ENCODE data around the gene RYR2.

RYR2 gene

DNA sequence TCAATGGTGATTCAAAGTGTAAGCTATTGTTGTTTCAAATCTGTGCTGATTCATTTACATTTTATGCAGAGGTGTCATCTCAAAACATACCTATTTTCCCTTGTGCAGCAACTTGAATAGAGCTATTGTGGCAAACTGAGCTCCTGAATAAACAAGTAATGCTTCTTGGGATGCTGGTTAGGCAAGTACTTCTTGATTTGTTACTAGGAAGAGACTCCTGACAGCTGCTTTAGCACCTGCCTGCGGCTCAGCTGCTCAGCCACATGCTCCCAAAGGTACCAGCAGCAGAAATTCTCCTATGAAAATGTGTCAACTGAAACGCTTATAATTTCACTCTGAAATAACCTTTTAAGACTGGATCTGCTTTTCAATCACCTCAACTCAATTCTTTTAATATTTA is 352.3 kb downstream of the RYR2 start:
- no peak for DNase-seq (ENCODE audit: low read depth, low spot score)
- Histone ChIP-seq H3K27me3 (ENCODE audit: control insufficient read depth, insufficient read depth, low read length) (no peaks in the 10 kb centered on the region), H3K36me3 (ENCODE audit: control insufficient read depth, insufficient read depth, low read length) (no peaks in the 10 kb centered on the region), H3K4me3 (ENCODE audit: low read length) (no peak overlapping the region), H3K9me3 (ENCODE audit: control insufficient read depth, insufficient read depth, low read length) (no peaks in the 10 kb centered on the region), H3K27ac (ENCODE audit: low read length) (no peak overlapping the region), H3K4me1 (ENCODE audit: control insufficient read depth, insufficient read depth, low read length) (no peaks in the 10 kb centered on the region)
- no CpG with 5 or more reads among the region's 2 CpGs for WGBS (ENCODE audit: insufficient coverage, insufficient read length)

DNA sequence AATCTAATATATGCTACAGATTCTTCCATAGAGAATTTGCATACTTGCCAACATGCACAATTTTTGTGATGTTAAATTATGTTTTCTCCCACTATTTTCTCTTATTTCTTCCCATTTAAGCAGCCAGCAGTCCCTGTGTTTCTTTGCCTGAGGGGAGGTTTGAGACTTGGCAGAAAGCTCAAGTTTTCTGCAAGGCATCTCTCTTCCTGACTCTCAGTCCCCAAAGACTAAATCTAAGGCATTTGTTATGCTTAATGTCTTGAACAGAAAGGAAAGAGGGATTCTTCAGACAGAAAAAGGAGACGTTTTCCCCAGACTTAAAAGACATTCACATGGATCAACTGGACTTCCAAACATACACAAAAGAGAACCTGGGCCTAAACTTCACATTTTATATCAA is 354.4 kb downstream of the RYR2 start:
- no CpG with 5 or more reads among the region's 1 CpG for WGBS (ENCODE audit: insufficient coverage, insufficient read length)
- no peak for DNase-seq (ENCODE audit: low read depth, low spot score)
- Histone ChIP-seq H3K9me3 (ENCODE audit: control insufficient read depth, insufficient read depth, low read length) (no peaks in the 10 kb centered on the region), H3K4me3 (ENCODE audit: low read length) (no peak overlapping the region), H3K27ac (ENCODE audit: low read length) (no peak overlapping the region), H3K36me3 (ENCODE audit: control insufficient read depth, insufficient read depth, low read length) (no peaks in the 10 kb centered on the region), H3K4me1 (ENCODE audit: control insufficient read depth, insufficient read depth, low read length) (no peaks in the 10 kb centered on the region), H3K27me3 (ENCODE audit: control insufficient read depth, insufficient read depth, low read length) (no peaks in the 10 kb centered on the region)

DNA sequence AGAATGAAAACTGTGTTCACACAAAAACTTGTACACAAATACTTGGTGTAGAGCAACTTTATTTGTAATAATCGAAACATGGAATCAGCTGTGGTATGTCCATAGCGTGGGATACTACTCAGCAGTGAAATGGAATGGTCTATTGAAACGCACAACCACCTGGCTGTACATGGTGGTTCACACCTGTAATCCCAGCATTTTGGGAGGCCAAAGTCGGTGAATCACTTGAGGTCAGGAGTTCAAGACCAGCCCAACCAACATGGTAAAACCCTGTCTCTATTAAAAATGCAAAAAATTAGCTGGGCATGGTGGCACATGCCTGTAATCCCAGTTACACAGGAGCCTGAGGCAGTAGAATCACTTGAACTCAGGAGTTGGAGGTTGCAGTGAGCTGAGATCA is 356.8 kb downstream of the RYR2 start:
- WGBS (ENCODE audit: insufficient coverage, insufficient read length), result no CpG with 5 or more reads among the region's 4 CpGs

DNA sequence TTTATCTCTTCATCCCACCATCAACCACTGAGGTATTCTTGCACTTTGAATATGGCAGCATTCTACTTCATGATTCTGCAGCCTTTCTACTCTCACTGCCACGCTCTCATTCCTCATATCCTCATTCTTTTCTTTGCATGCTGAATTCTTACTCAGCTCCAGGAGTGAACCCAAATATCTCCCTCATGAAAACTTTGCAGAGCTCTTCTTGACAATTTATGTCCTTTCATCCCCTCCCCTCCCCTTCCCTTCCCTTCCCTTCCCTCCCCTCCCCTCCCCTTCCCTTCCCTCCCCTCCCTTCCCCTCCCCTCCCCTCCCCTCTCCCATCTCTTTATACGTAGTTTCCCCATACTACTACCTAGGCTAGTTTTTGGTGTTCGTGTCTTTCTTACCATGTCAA is 363.9 kb downstream of the RYR2 start:
- no peaks in the 10 kb centered on the region for H3K36me3 ChIP-seq (ENCODE audit: control insufficient read depth, insufficient read depth, low read length)
- no peaks in the 10 kb centered on the region for H3K9me3 ChIP-seq (ENCODE audit: control insufficient read depth, insufficient read depth, low read length)
- no CpG with 5 or more reads among the region's 3 CpGs for WGBS (ENCODE audit: insufficient coverage, insufficient read length)
- no peak overlapping the region for H3K4me3 ChIP-seq (ENCODE audit: low read length)
- no peaks in the 10 kb centered on the region for H3K4me1 ChIP-seq (ENCODE audit: control insufficient read depth, insufficient read depth, low read length)
- no peak overlapping the region for H3K27ac ChIP-seq (ENCODE audit: low read length)
- no peak for DNase-seq (ENCODE audit: low read depth, low spot score)
- no peaks in the 10 kb centered on the region for H3K27me3 ChIP-seq (ENCODE audit: control insufficient read depth, insufficient read depth, low read length)

More for the DNA sequence above, 356.8 kb downstream of the RYR2 start:
- Histone ChIP-seq H3K36me3 (ENCODE audit: control insufficient read depth, insufficient read depth, low read length) (no peaks in the 10 kb centered on the region), H3K4me1 (ENCODE audit: control insufficient read depth, insufficient read depth, low read length) (no peaks in the 10 kb centered on the region), H3K4me3 (ENCODE audit: low read length) (no peak overlapping the region), H3K27ac (ENCODE audit: low read length) (no peak overlapping the region), H3K27me3 (ENCODE audit: control insufficient read depth, insufficient read depth, low read length) (no peaks in the 10 kb centered on the region), H3K9me3 (ENCODE audit: control insufficient read depth, insufficient read depth, low read length) (no peaks in the 10 kb centered on the region)
- DNase-seq (ENCODE audit: low read depth, low spot score), result no peak

DNA sequence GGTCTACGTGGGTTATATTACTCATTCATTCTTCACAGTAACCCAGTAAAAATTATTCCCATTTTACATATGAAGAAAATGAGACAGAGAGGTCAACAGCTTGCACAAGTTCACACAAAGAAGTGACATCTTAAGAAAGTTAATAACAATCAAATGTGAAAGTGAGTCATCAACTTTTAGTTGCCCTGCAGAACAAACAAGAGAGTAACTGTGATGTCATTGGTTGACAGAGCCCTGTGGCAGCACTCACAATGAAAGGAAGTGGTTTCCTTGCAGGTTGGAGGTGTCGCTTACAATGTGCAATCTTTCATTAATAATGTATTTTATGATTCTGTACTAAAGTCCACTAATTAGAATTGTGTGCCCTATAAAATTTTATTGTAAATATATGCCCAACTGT is 369.6 kb downstream of the RYR2 start:
- Histone ChIP-seq H3K27me3 (ENCODE audit: control insufficient read depth, insufficient read depth, low read length) (no peaks in the 10 kb centered on the region), H3K4me1 (ENCODE audit: control insufficient read depth, insufficient read depth, low read length) (no peaks in the 10 kb centered on the region), H3K36me3 (ENCODE audit: control insufficient read depth, insufficient read depth, low read length) (no peaks in the 10 kb centered on the region), H3K27ac (ENCODE audit: low read length) (no peak overlapping the region), H3K4me3 (ENCODE audit: low read length) (no peak overlapping the region), H3K9me3 (ENCODE audit: control insufficient read depth, insufficient read depth, low read length) (no peaks in the 10 kb centered on the region)
- no CpG with 5 or more reads among the region's 2 CpGs for WGBS (ENCODE audit: insufficient coverage, insufficient read length)
- no peak for DNase-seq (ENCODE audit: low read depth, low spot score)

DNA sequence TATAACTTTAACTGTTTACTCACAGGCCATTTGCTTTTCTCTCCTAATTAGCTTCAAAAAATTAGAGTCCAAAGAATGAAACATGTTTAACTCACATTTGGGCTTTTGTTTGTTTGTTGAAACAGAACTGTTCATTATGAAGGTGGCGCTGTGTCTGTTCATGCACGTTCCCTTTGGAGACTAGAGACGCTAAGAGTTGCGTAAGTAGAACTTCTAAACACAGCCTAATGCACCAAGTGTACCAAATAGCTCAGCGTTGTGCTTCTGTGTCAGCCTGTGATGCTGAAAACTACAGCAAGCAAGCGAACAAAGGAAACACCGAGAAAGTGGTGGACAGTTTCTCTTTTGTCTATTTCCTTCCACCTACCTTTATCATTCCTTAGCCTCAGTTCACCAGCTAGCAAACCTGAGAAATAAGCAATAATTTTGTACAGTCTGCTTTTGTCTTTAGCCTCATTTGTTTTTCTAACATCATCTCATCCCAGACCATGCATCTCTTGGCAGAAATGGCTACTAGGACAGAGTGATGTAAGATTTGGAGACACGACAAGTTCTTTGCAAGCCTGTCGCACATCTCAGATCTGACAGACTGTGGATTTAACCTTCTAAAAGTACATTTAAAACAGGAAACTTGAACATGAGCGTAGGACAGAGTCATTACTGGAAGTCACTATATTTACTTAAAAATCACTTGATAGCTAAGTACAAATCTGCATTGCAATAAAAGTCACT is 375.1 kb downstream of the RYR2 start:
- no CpG with 5 or more reads among the region's 10 CpGs for WGBS (ENCODE audit: insufficient coverage, insufficient read length)
- H3K4me1 ChIP-seq (ENCODE audit: control insufficient read depth, insufficient read depth, low read length), result no peaks in the 10 kb centered on the region
- no peak overlapping the region for H3K27ac ChIP-seq (ENCODE audit: low read length)
- no peak for DNase-seq (ENCODE audit: low read depth, low spot score)
- H3K27me3 ChIP-seq (ENCODE audit: control insufficient read depth, insufficient read depth, low read length), result no peaks in the 10 kb centered on the region
- no peaks in the 10 kb centered on the region for H3K36me3 ChIP-seq (ENCODE audit: control insufficient read depth, insufficient read depth, low read length)
- H3K9me3 ChIP-seq (ENCODE audit: control insufficient read depth, insufficient read depth, low read length), result no peaks in the 10 kb centered on the region
- no peak overlapping the region for H3K4me3 ChIP-seq (ENCODE audit: low read length)

DNA sequence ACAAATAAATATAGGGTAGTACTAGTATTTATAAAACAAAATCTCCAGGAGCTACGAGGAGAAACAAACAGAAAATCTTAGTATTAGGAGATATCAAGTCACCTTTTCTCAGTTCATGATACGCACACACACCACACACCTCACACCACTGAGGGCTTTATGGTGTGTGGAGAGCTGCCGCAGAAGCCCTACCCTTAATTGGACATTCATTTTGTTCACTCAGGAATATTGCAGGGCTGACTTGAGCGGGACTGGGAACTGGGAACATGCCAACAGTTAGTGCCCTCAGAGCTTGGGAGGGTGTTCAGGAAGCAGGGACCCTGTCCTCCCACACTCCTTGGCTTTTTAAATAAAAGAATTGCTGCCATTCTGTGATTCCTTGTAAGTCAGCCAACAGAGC is 386.8 kb downstream of the RYR2 start:
- Histone ChIP-seq H3K27me3 (ENCODE audit: control insufficient read depth, insufficient read depth, low read length) (no peaks in the 10 kb centered on the region), H3K9me3 (ENCODE audit: control insufficient read depth, insufficient read depth, low read length) (no peaks in the 10 kb centered on the region), H3K4me3 (ENCODE audit: low read length) (no peak overlapping the region), H3K36me3 (ENCODE audit: control insufficient read depth, insufficient read depth, low read length) (no peaks in the 10 kb centered on the region; the same call in 1 of the 2 replicates), H3K27ac (ENCODE audit: low read length) (no peak overlapping the region), H3K4me1 (ENCODE audit: control insufficient read depth, insufficient read depth, low read length) (peaks cover 2% of the 10 kb centered on the region; the same call in 1 of the 2 replicates)
- no CpG with 5 or more reads among the region's 4 CpGs for WGBS (ENCODE audit: insufficient coverage, insufficient read length)
- DNase-seq (ENCODE audit: low read depth, low spot score), result no peak

DNA sequence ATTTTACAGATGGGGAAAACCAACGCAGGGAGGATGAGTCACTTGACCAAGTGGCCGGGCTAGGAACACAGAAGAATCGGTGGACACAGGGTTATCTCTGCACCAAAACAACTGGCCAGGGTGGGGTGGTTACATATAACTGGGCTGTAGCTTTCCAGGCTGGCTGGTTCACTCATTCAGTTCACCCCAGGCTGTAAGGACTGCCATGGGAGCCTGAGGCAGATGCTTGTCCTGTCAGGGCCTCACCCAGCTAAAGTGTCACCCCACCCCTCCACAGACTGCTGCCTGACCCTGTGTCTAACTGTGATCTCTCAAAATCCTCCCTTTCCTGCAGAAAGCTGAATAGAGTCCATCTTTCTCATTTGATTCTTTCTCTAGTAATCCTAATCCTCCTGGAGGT is 387.3 kb downstream of the RYR2 start:
- no peaks in the 10 kb centered on the region for H3K9me3 ChIP-seq (ENCODE audit: control insufficient read depth, insufficient read depth, low read length)
- no peaks in the 10 kb centered on the region; the same call in 1 of the 2 replicates for H3K36me3 ChIP-seq (ENCODE audit: control insufficient read depth, insufficient read depth, low read length)
- WGBS (ENCODE audit: insufficient coverage, insufficient read length), result no CpG with 5 or more reads among the region's 3 CpGs
- no peak for DNase-seq (ENCODE audit: low read depth, low spot score)
- H3K4me3 ChIP-seq (ENCODE audit: low read length), result no peak overlapping the region
- H3K4me1 ChIP-seq (ENCODE audit: control insufficient read depth, insufficient read depth, low read length), result peaks cover 2% of the 10 kb centered on the region; the same call in 1 of the 2 replicates
- H3K27ac ChIP-seq (ENCODE audit: low read length), result no peak overlapping the region
- H3K27me3 ChIP-seq (ENCODE audit: control insufficient read depth, insufficient read depth, low read length), result no peaks in the 10 kb centered on the region

DNA sequence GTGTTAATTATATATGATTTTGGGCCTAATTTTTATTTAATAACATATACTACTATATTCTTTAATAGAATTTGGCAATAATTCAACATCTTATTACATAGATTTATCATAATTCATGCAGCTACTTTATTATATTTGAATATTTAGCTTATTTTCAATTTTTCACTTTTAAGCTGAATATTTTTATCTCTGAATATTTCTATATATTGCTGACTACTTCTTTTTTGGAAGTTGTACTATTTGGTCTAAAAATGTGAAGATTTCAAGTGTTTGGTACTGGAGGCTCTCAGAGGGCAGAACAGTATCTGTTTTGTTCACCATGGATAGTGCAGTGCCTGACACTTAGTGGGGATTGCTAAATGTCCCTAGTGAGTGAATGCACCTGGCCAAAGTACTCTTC is 389.5 kb downstream of the RYR2 start:
- peaks cover 2% of the 10 kb centered on the region; the same call in 1 of the 2 replicates for H3K4me1 ChIP-seq (ENCODE audit: control insufficient read depth, insufficient read depth, low read length)
- H3K27me3 ChIP-seq (ENCODE audit: control insufficient read depth, insufficient read depth, low read length), result no peaks in the 10 kb centered on the region
- no peaks in the 10 kb centered on the region for H3K9me3 ChIP-seq (ENCODE audit: control insufficient read depth, insufficient read depth, low read length)
- no peak for DNase-seq (ENCODE audit: low read depth, low spot score)
- H3K27ac ChIP-seq (ENCODE audit: low read length), result no peak overlapping the region
- H3K36me3 ChIP-seq (ENCODE audit: control insufficient read depth, insufficient read depth, low read length), result no peaks in the 10 kb centered on the region; the same call in 1 of the 2 replicates
- H3K4me3 ChIP-seq (ENCODE audit: low read length), result no peak overlapping the region

DNA sequence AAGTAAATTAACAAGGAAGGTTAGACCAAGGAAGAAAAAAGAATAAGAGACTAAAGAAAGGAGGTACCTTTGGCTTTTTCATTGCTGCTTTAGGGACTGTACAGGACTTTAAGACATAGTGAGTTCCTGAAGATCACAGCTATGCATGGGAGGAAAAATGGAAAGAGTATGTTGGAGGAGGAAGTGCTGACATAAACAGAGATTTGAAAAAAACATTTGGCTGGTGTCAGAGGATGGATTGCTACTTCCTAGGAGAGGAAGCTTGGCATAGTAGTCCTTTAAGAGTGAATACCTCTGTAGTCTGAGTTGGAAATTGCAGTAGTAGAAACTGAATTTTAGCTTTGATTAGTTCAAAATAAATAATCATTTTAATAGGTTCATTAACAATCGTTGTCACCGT is 398.4 kb downstream of the RYR2 start:
- no CpG with 5 or more reads among the region's 2 CpGs for WGBS (ENCODE audit: insufficient coverage, insufficient read length)
- Histone ChIP-seq H3K9me3 (ENCODE audit: control insufficient read depth, insufficient read depth, low read length) (no peaks in the 10 kb centered on the region), H3K4me3 (ENCODE audit: low read length) (no peak overlapping the region), H3K36me3 (ENCODE audit: control insufficient read depth, insufficient read depth, low read length) (no peaks in the 10 kb centered on the region), H3K4me1 (ENCODE audit: control insufficient read depth, insufficient read depth, low read length) (no peaks in the 10 kb centered on the region), H3K27ac (ENCODE audit: low read length) (no peak overlapping the region), H3K27me3 (ENCODE audit: control insufficient read depth, insufficient read depth, low read length) (no peaks in the 10 kb centered on the region)
- DNase-seq (ENCODE audit: low read depth, low spot score), result no peak

DNA sequence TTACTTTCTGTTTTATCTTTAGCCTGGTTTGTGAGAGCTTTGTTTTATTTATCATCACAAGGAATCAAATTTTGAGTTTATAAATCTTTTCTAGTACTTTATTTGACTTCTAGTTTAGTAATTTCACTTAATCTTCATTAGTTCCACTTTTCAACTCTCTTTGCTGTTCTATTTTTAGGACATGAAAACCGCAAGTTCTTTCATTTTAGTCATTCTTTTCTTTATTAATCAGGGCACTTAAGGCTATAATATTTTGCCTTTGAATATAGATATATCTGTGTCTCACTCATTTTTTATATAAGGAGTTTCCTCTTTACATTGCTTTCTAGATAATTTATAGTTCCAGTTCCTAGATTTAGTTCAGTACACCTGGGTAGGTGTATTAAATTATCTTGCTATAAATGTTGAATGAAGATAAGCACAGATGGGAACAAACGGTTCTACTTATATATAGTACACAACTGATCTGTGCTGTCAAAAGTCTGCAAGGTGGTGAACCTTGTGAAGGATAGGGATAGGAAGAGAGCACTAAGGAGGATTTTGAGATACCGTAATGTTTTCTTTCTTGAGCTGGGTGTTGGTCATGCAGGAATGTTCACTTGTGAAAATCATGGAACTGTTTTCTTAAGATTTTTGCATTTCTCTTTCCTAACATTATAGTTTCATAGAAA is 402.3 kb downstream of the RYR2 start:
- Histone ChIP-seq H3K4me1 (ENCODE audit: control insufficient read depth, insufficient read depth, low read length) (no peaks in the 10 kb centered on the region), H3K27ac (ENCODE audit: low read length) (no peak overlapping the region), H3K27me3 (ENCODE audit: control insufficient read depth, insufficient read depth, low read length) (no peaks in the 10 kb centered on the region), H3K4me3 (ENCODE audit: low read length) (no peak overlapping the region), H3K9me3 (ENCODE audit: control insufficient read depth, insufficient read depth, low read length) (no peaks in the 10 kb centered on the region), H3K36me3 (ENCODE audit: control insufficient read depth, insufficient read depth, low read length) (no peaks in the 10 kb centered on the region)
- no CpG with 5 or more reads among the region's 3 CpGs for WGBS (ENCODE audit: insufficient coverage, insufficient read length)
- DNase-seq (ENCODE audit: low read depth, low spot score), result no peak

Data from iPS DF 6.9 (cell line).